ENCODE measurements around the gene MEOX2.

MEOX2 gene

DNA sequence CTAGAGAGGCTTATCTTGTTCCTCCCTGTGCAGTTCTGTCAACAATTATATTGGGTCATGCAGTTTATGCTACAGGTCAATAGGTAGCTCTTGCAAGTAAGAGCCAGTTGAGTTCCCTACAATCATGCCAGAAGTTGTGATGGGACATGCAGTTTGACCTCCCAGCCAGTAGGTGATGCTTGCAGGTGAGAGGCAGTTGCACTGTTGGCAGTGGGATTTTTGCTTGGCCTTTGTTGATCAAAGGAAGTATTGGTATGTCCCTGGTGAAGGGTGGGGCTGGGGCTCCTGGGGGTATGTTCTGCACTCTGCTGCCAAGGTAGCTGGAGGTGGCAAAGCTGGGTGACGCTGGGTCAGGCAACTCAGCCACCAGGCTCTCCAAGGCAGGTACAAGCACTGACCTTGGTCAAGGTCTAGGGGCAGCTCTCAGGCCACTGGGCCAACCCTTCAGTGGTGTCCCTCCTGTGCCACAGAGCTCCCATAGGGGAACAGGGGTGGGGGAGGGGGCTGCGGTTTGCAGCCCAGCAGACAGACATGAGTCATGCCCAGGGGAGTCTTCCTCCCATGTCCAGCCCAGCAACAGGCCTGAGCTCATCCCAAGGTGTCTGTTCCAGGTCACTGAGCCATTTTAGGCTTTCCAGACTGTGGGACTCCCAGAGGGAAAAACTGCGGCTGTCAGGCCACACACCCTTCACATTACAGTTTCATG, 43.3 kb downstream of the MEOX2 start:
- no peaks in the 10 kb centered on the region for H4K20me1 ChIP-seq (ENCODE audit: insufficient read depth, low read length)
- H3K9ac ChIP-seq (ENCODE audit: low read length) = no peak overlapping the region
- TF ChIP-seq, protein P1, sequence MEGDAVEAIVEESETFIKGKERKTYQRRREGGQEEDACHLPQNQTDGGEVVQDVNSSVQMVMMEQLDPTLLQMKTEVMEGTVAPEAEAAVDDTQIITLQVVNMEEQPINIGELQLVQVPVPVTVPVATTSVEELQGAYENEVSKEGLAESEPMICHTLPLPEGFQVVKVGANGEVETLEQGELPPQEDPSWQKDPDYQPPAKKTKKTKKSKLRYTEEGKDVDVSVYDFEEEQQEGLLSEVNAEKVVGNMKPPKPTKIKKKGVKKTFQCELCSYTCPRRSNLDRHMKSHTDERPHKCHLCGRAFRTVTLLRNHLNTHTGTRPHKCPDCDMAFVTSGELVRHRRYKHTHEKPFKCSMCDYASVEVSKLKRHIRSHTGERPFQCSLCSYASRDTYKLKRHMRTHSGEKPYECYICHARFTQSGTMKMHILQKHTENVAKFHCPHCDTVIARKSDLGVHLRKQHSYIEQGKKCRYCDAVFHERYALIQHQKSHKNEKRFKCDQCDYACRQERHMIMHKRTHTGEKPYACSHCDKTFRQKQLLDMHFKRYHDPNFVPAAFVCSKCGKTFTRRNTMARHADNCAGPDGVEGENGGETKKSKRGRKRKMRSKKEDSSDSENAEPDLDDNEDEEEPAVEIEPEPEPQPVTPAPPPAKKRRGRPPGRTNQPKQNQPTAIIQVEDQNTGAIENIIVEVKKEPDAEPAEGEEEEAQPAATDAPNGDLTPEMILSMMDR (IDR thresholded peaks at IDR 0.05; ENCODE audit: low read depth, low read length) = no peak
- no peak for TF ChIP-seq EZH2phosphoT487 (IDR thresholded peaks at IDR 0.05; ENCODE audit: low read depth)
- no peak overlapping the region for H2AFZ ChIP-seq (ENCODE audit: low read depth, low read length)
- no peaks in the 10 kb centered on the region for H3K9me3 ChIP-seq (ENCODE audit: insufficient read depth, low read length)
- no peak overlapping the region for H3K27ac ChIP-seq (ENCODE audit: low read length)
- no peaks in the 10 kb centered on the region for H3K27me3 ChIP-seq (ENCODE audit: low read depth, low read length)
- no peak overlapping the region for H3K4me3 ChIP-seq (ENCODE audit: low read length)
- H3K36me3 ChIP-seq (replicated peaks; ENCODE audit: low read depth, low read length) = no peaks in the 10 kb centered on the region
- no peaks in the 10 kb centered on the region for H3K4me1 ChIP-seq (ENCODE audit: low read length)
- no peaks in the 10 kb centered on the region for H3K79me2 ChIP-seq (ENCODE audit: low read length)
- no peak overlapping the region for H3K4me2 ChIP-seq (ENCODE audit: low read length)

DNA sequence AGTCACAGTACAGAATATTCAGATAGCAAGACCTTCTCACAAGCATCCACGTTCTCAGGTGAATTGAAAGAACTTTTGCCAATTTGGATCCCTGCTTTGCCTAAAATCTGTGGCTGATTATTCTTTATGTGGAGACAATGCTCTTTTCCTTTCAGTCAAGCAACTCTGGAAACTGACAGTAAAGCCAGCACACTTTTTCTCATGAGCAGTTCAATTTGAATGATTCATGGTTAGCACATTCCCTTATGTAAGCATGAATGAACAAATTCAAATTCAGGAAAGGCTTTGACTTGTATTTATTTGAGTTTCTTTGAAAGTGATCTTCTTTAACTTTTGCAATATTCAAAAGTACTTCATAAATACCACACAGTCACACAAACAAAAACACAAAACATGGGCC, 57.6 kb downstream of the MEOX2 start:
- H3K9me3 ChIP-seq (ENCODE audit: insufficient read depth, low read length) = no peaks in the 10 kb centered on the region
- H3K4me2 ChIP-seq (ENCODE audit: low read length) = no peak overlapping the region
- H3K36me3 ChIP-seq (replicated peaks; ENCODE audit: low read depth, low read length) = no peaks in the 10 kb centered on the region
- H3K9ac ChIP-seq (ENCODE audit: low read length) = no peak overlapping the region
- no peak overlapping the region for H3K27ac ChIP-seq (ENCODE audit: low read length)
- no peaks in the 10 kb centered on the region for H3K27me3 ChIP-seq (ENCODE audit: low read depth, low read length)
- no peak overlapping the region for H2AFZ ChIP-seq (ENCODE audit: low read depth, low read length)
- no peaks in the 10 kb centered on the region for H3K79me2 ChIP-seq (ENCODE audit: low read length)
- no peak overlapping the region for H3K4me3 ChIP-seq (ENCODE audit: low read length)
- H3K4me1 ChIP-seq (ENCODE audit: low read length) = no peaks in the 10 kb centered on the region
- H4K20me1 ChIP-seq (ENCODE audit: insufficient read depth, low read length) = no peaks in the 10 kb centered on the region
- no peak for TF ChIP-seq EZH2phosphoT487 (IDR thresholded peaks at IDR 0.05; ENCODE audit: low read depth)
- TF ChIP-seq, protein P1 (IDR thresholded peaks at IDR 0.05; ENCODE audit: low read depth, low read length) = no peak

DNA sequence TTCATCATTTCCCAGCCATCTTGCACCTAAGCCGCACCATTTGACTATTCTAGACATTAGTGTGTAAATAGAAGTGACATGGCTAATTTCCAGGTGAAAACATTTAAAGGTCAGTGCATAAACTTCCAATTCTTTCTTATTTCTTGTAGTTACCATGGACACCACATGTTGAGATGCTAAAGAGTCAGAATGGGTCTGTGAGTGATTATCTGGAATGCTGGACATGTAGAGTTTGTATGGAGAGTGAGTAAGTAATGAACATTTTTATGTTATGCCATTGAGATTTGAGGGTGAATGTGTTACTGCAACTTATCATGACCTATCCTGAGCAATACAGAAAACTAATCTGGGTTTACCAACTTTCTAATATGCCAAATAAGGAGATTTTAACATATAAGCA, 60.4 kb downstream of the MEOX2 start:
- Histone ChIP-seq H3K27me3 (ENCODE audit: low read depth, low read length) (no peaks in the 10 kb centered on the region), H2AFZ (ENCODE audit: low read depth, low read length) (no peak overlapping the region), H3K27ac (ENCODE audit: low read length) (no peak overlapping the region), H3K9me3 (ENCODE audit: insufficient read depth, low read length) (no peaks in the 10 kb centered on the region), H3K4me1 (ENCODE audit: low read length) (no peaks in the 10 kb centered on the region), H3K9ac (ENCODE audit: low read length) (no peak overlapping the region), H4K20me1 (ENCODE audit: insufficient read depth, low read length) (no peaks in the 10 kb centered on the region), H3K79me2 (ENCODE audit: low read length) (no peaks in the 10 kb centered on the region), H3K4me2 (ENCODE audit: low read length) (no peak overlapping the region), H3K36me3 (replicated peaks; ENCODE audit: low read depth, low read length) (no peaks in the 10 kb centered on the region), H3K4me3 (ENCODE audit: low read length) (no peak overlapping the region)
- TF ChIP-seq, protein P1 (IDR thresholded peaks at IDR 0.05; ENCODE audit: low read depth, low read length) = no peak
- TF ChIP-seq EZH2phosphoT487 (IDR thresholded peaks at IDR 0.05; ENCODE audit: low read depth) = no peak

DNA sequence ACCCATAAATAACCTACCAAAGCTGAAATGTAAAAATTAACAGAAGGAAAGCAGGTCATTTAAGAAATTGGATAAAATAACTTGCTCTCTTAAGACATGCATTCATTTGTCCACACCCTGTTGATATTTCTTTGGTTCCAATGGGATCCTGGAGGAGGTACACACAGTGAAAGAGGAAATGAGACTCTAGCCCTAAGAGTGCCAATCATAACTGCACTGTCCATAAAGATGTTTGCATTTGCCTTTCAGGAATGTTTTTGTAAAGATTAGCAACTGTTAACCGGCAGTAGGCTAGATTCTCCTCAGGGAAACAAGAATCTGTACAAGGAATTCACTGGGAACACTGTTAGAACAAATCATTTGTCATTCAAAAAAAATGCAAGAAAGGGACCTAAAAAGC, 61.0 kb downstream of the MEOX2 start:
- Histone ChIP-seq H3K36me3 (replicated peaks; ENCODE audit: low read depth, low read length) (no peaks in the 10 kb centered on the region), H3K9ac (ENCODE audit: low read length) (no peak overlapping the region), H3K79me2 (ENCODE audit: low read length) (no peaks in the 10 kb centered on the region), H3K4me3 (ENCODE audit: low read length) (no peak overlapping the region), H3K4me2 (ENCODE audit: low read length) (no peak overlapping the region), H3K27ac (ENCODE audit: low read length) (no peak overlapping the region), H3K4me1 (ENCODE audit: low read length) (no peaks in the 10 kb centered on the region), H3K9me3 (ENCODE audit: insufficient read depth, low read length) (no peaks in the 10 kb centered on the region), H2AFZ (ENCODE audit: low read depth, low read length) (no peak overlapping the region), H3K27me3 (ENCODE audit: low read depth, low read length) (no peaks in the 10 kb centered on the region), H4K20me1 (ENCODE audit: insufficient read depth, low read length) (no peaks in the 10 kb centered on the region)
- TF ChIP-seq, protein P1 (IDR thresholded peaks at IDR 0.05; ENCODE audit: low read depth, low read length) = no peak
- TF ChIP-seq EZH2phosphoT487 (IDR thresholded peaks at IDR 0.05; ENCODE audit: low read depth) = no peak
